ENCODE data around the gene RANGAP1. TPM values are rescaled to one million over a fixed set of nuclear protein-coding genes. Genes with fewer than 3 reads are reported as not detected.
A peak's percentile ranks its signal among the peaks of the same experiment; 100 is the strongest.
"Not testable (repeated sequence)": the region's sequence is repeated elsewhere in the genome, so short reads cannot be mapped to it uniquely, and the experiment has no call there.

Gene RANGAP1
- total RNA-seq, 4 donors from 2014 or later = 39.9 to 87.9 (median 65.5) TPM

- no peak for DNase-seq (ENCODE audit: extremely low spot score)
- Histone ChIP-seq H3K27me3 (no peaks in the 10 kb centered on the region), H3K36me3 (peaks cover 38 to 100% (median 79%) of the 10 kb centered on the region in 4 donors), H3K27ac (replicated peaks in 1 of 4) (no peak overlapping the region), H3K4me1 (peaks cover 0 to 3% (median 1%) of the 10 kb centered on the region in 4 donors), H3K9me3 (no peaks in the 10 kb centered on the region), H3K4me3 (no peak overlapping the region)
- TF ChIP-seq CTCF (IDR thresholded peaks at IDR 0.05) = no peak
- no peak for TF ChIP-seq POLR2A (IDR thresholded peaks at IDR 0.05; ENCODE audit: low read depth)
- no peak for TF ChIP-seq EP300 (IDR thresholded peaks at IDR 0.05)
- TF ChIP-seq POLR2AphosphoS5 (IDR thresholded peaks at IDR 0.05) = no peak
- intact Hi-C loops (cut with DNase I) = no loop called here
- WGBS = 76% methylated on average over 12 of the region's 12 CpGs
Observed at GRCh38 chr22:41261541-41262249, 24.3 kb downstream of the RANGAP1 start.

GRCh38 chr22:41260871-41261270 is 25.1 kb downstream of the RANGAP1 start:
- Histone ChIP-seq H3K27me3 (no peaks in the 10 kb centered on the region), H3K9me3 (no peaks in the 10 kb centered on the region), H3K36me3 (peaks cover 40 to 100% (median 84%) of the 10 kb centered on the region in 4 donors), H3K4me1 (peaks cover 0 to 7% (median 4%) of the 10 kb centered on the region in 4 donors), H3K27ac (replicated peaks in 1 of 4) (no peak overlapping the region), H3K4me3 (no peak overlapping the region)
- intact Hi-C loops (cut with DNase I) = no loop called here
- whole genome bisulfite sequencing = 94% methylated on average over 5 of the region's 7 CpGs
- DNase-seq (ENCODE audit: extremely low spot score) = no peak
- no peak for TF ChIP-seq POLR2A (IDR thresholded peaks at IDR 0.05; ENCODE audit: low read depth)

DNA sequence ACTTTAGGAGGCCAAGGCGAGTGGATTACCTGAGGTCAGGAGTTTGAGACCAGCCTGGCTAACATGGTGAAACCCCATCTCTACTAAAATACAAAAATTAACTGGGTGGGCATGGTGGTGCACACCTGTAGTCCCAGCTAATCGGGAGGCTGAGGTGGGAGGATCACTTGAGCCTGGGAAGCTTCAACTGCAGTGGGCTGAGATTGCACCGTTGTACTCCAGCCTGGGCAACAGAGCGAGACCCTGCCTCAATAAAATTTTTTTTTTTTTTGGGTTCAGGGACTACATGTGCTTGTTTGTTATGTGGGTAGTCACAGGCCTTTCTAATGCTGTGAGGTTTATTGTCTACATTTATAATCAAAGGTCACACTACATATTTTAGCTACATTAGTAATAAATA is 26.2 kb downstream of the RANGAP1 start:
- DNase-seq (ENCODE audit: extremely low spot score); intact Hi-C loops (cut with DNase I); H3K27me3 ChIP-seq; H3K27ac ChIP-seq (replicated peaks in 1 of 4); H3K4me1 ChIP-seq; H3K9me3 ChIP-seq; H3K4me3 ChIP-seq: not testable (repeated sequence)
- H3K36me3 ChIP-seq = peaks cover 49 to 100% (median 86%) of the 10 kb centered on the region in 4 donors
- 98% methylated on average over 4 of the region's 4 CpGs for WGBS

GRCh38 chr22:41257696-41258095 is 28.3 kb downstream of the RANGAP1 start:
- no peak overlapping the region for H3K27ac ChIP-seq (replicated peaks in 1 of 4)
- no peaks in the 10 kb centered on the region for H3K27me3 ChIP-seq
- no peak overlapping the region for H3K4me3 ChIP-seq
- DNase-seq (ENCODE audit: extremely low spot score) = no peak
- H3K36me3 ChIP-seq = peaks cover 56 to 100% (median 85%) of the 10 kb centered on the region in 4 donors
- intact Hi-C loops (cut with DNase I) = no loop called here
- WGBS = 93% methylated on average over 11 of the region's 11 CpGs
- TF ChIP-seq CTCF (IDR thresholded peaks at IDR 0.05) (no peak), POLR2A (IDR thresholded peaks at IDR 0.05; ENCODE audit: low read depth) (no peak), POLR2AphosphoS5 (IDR thresholded peaks at IDR 0.05) (no peak), EP300 (IDR thresholded peaks at IDR 0.05) (no peak)
- peaks cover 0 to 7% (median 4%) of the 10 kb centered on the region in 4 donors for H3K4me1 ChIP-seq
- no peaks in the 10 kb centered on the region for H3K9me3 ChIP-seq

DNA sequence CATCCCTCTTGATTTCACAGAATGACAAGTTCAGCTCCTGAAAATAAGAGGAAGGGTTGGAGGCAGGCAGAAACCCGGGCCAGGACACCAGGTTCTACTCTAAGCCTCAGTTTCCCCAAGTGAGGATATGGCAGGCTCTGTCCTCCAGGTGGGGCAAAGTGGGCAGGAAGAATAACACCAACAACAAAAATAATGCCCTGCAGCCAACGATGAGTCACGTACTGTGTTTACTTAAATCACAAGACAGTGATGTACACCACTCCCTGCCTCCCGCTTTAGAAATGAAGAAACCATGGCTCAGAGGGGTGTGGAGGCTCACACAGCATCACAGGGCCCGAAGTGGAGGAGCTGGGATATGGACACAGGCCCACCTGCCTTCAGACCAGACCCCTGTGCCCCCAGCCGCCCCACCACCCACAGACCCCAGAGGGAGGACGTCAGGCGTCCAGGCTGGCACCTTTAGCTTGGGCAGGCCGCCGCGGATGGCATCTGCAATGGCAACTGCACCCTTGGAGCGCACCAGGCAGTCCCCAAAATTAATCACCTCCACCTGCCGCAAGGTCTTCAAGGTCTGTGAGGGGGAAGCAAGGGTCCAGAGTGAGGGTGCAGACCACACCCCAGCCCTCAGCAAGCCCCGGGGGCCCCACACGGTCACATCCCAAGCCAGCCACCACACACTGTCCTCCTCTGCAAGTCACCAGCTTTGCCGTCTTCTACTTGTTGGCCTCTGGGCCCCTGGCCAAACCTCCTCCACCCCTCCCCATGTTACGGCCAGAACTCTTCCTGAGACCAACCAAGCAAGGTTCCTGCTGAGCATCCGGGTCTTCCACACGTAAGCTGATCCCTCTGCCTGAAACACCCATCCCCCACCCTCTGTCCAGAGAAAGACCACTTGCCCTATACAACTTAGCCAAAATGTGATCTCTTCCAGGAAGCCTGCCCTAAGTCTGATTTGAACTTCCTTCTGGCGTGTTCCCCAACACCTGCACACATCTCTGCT is 29.4 kb downstream of the RANGAP1 start:
- WGBS = 78% methylated on average over 15 of the region's 20 CpGs
- H3K9me3 ChIP-seq = no peaks in the 10 kb centered on the region
- no peak for DNase-seq (ENCODE audit: extremely low spot score)
- H3K36me3 ChIP-seq = peaks cover 65 to 100% (median 87%) of the 10 kb centered on the region in 4 donors
- no peaks in the 10 kb centered on the region for H3K27me3 ChIP-seq
- no peak overlapping the region for H3K4me3 ChIP-seq
- peak overlapping the region in 2 of 4 donors; percentile 3 to 7 for H3K27ac ChIP-seq (replicated peaks in 1 of 4)
- intact Hi-C loops (cut with DNase I) = no loop called here
- H3K4me1 ChIP-seq = peaks cover 0 to 7% (median 3%) of the 10 kb centered on the region in 4 donors
- no peak for TF ChIP-seq EP300 (IDR thresholded peaks at IDR 0.05)
- no peak for TF ChIP-seq CTCF (IDR thresholded peaks at IDR 0.05)
- TF ChIP-seq POLR2AphosphoS5 (IDR thresholded peaks at IDR 0.05) = no peak
- TF ChIP-seq POLR2A (IDR thresholded peaks at IDR 0.05; ENCODE audit: low read depth) = no peak
